Hematopoietic multipotent progenitor cell treated with erythropoietin and hydrocortisone succinate and interleukin-3 and kit ligand, for 15 days (in vitro differentiated cells): ENCODE data around the gene NUP214.
"Not testable (repeated sequence)": the region's sequence is repeated elsewhere in the genome, so short reads cannot be mapped to it uniquely, and the experiment has no call there.

ENCODE experiments used
- DNase-seq: peaks from one replicate; pipeline ENCODE4 v3.0.0-alpha.2; 2015; ENCODE audit warnings: low spot score

NUP214 gene

GRCh38 chr9:131096269-131097125 is 28.9 kb upstream of the NUP214 start, which contains the start of gene AIF1L:
AIF1L (plus strand) TSS chr9:131096531; CDS start chr9:131096630, 99 bp downstream.
- no peak for DNase-seq

GRCh38 chr9:131097126-131097947 is 28.0 kb upstream of the NUP214 start:
- no peak for DNase-seq

GRCh38 chr9:131097948-131098278 is 27.5 kb upstream of the NUP214 start:
- DNase-seq, result no peak

GRCh38 chr9:131098391-131099101 is 26.8 kb upstream of the NUP214 start:
- no peak for DNase-seq

- no peak for DNase-seq
These were observed 26.2 kb upstream of the NUP214 start for GRCh38 chr9:131099102-131099606.

- DNase-seq, result not testable (repeated sequence)
These were observed 25.5 kb upstream of the NUP214 start for GRCh38 chr9:131099845-131100244.

- DNase-seq, result no peak
These were observed 24.9 kb upstream of the NUP214 start for GRCh38 chr9:131100445-131100844.

- DNase-seq, result no peak
These were observed 24.0 kb upstream of the NUP214 start for GRCh38 chr9:131101207-131101964.

GRCh38 chr9:131103024-131103423 is 22.4 kb upstream of the NUP214 start:
- no peak for DNase-seq

GRCh38 chr9:131103535-131103934 is 21.9 kb upstream of the NUP214 start:
- DNase-seq, result no peak

GRCh38 chr9:131104016-131104740 is 21.2 kb upstream of the NUP214 start:
- no peak for DNase-seq

GRCh38 chr9:131105952-131106351 is 19.4 kb upstream of the NUP214 start:
- DNase-seq, result no peak

- DNase-seq, result no peak
These were observed 17.6 kb upstream of the NUP214 start for GRCh38 chr9:131107760-131108159.

- DNase-seq, result no peak
These were observed 14.1 kb upstream of the NUP214 start for GRCh38 chr9:131111186-131111853.

GRCh38 chr9:131111854-131112311 is 13.5 kb upstream of the NUP214 start:
- DNase-seq, result no peak

- DNase-seq, result no peak
These were observed 12.8 kb upstream of the NUP214 start for GRCh38 chr9:131112374-131113154.

- no peak for DNase-seq
These were observed 11.7 kb upstream of the NUP214 start for GRCh38 chr9:131113655-131114054.

GRCh38 chr9:131114084-131114535 is 11.3 kb upstream of the NUP214 start:
- DNase-seq, result no peak

GRCh38 chr9:131115360-131115742 is 10.0 kb upstream of the NUP214 start:
- not testable (repeated sequence) for DNase-seq
